Measurements from ENCODE around the gene FOSL2. TPM values are rescaled to one million over a fixed set of nuclear protein-coding genes. Genes with fewer than 3 reads are reported as not detected.

FOSL2 gene
- total RNA-seq, 2 donors from 2014 or later, result 27.5 to 33.9 TPM

- no peak overlapping the region for H3K27ac ChIP-seq
- DNase-seq (peak; percentile 44 to 79 (median 66)), ATAC-seq (no peak)
- no peak for TF ChIP-seq POLR2A (IDR thresholded peaks at IDR 0.05)
- H3K27me3 ChIP-seq, result no peaks in the 10 kb centered on the region
- H3K36me3 ChIP-seq (replicated peaks in 1 of 2; ENCODE audit: insufficient read depth in 1 of 2, low read depth in 2 of 2), result no peaks in the 10 kb centered on the region
- 42% methylated on average over 8 of the region's 8 CpGs for WGBS, 2 donors
- peaks cover 37% of the 10 kb centered on the region for H3K4me1 ChIP-seq
- H3K9me3 ChIP-seq, result no peaks in the 10 kb centered on the region
- no peak overlapping the region for H3K4me3 ChIP-seq
- intact Hi-C loops (cut with DNase I), result no loop called here
Measured at GRCh38 chr2:28345619-28346018, 47.0 kb upstream of the FOSL2 start.

DNA sequence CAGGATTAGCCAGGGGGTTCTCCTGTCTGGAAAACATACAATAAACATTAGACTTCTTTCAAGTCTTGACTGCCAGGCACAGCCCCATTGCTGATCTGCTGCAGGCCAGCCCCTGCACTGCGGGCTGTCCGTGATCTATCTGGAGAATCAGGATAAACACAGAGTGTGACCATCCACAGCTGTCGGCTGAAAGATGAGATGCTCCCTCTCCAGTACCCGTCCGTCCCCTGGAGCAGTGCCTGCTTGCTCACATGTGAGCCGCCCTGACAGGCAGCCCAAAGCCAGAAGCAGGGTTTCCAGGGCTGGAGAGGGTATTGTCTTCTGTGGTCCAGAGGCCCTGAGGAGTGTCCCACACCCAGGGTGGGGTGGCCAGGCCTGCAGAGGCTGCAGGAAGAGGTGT lies 46.1 kb upstream of the FOSL2 start:
- DNase-seq (no peak), ATAC-seq (no peak)
- TF ChIP-seq CTCF (IDR thresholded peaks at IDR 0.05), result no peak
- no peaks in the 10 kb centered on the region for H3K36me3 ChIP-seq (replicated peaks in 1 of 2; ENCODE audit: insufficient read depth in 1 of 2, low read depth in 2 of 2)
- 71 to 94% methylated on average over 5 to 6 of the region's 6 CpGs for WGBS, 2 donors
- peaks cover 27% of the 10 kb centered on the region for H3K4me1 ChIP-seq
- no peaks in the 10 kb centered on the region for H3K27me3 ChIP-seq
- H3K9me3 ChIP-seq, result no peaks in the 10 kb centered on the region
- no peak overlapping the region for H3K27ac ChIP-seq
- H3K4me3 ChIP-seq, result no peak overlapping the region
- intact Hi-C loops (cut with DNase I), result no loop called here

DNA sequence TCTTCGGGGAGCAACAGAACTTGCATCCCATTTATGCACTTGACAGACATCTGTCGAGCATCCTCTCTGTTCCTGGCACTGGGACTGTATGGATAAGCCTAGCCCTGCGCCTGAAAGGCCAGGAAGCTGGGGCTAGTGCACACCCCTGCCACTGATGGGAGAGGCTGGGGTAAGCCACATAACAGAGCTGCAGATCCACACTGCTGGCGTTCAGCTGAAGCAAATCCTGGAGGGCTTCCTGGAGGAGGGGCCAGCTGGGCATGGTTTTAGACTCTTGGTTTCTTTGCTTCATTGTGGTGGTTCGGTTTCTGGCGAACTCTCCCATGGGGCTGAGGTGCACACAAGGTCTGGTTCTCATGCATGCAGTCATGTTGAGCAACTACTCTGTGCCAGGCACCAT lies 45.5 kb upstream of the FOSL2 start:
- Histone ChIP-seq H3K4me3 (no peak overlapping the region), H3K27me3 (no peaks in the 10 kb centered on the region), H3K9me3 (no peaks in the 10 kb centered on the region), H3K4me1 (peaks cover 21% of the 10 kb centered on the region), H3K27ac (no peak overlapping the region), H3K36me3 (replicated peaks in 1 of 2; ENCODE audit: insufficient read depth in 1 of 2, low read depth in 2 of 2) (no peaks in the 10 kb centered on the region)
- DNase-seq, result no peak
- WGBS, 2 donors, result 91 to 100% methylated on average over 3 to 6 of the region's 6 CpGs
- intact Hi-C loops (cut with DNase I), result no loop called here
- ATAC-seq, result no peak
- no peak for TF ChIP-seq POLR2A (IDR thresholded peaks at IDR 0.05)
- TF ChIP-seq CTCF (IDR thresholded peaks at IDR 0.05), result no peak

- TF ChIP-seq POLR2A (IDR thresholded peaks at IDR 0.05) (no peak), CTCF (IDR thresholded peaks at IDR 0.05) (no peak)
- ATAC-seq (no peak), DNase-seq (no peak)
- H3K27ac ChIP-seq, result no peak overlapping the region
- H3K4me1 ChIP-seq, result peaks cover 17% of the 10 kb centered on the region
- intact Hi-C loops (cut with DNase I), result no loop called here
- no peaks in the 10 kb centered on the region for H3K27me3 ChIP-seq
- no peaks in the 10 kb centered on the region for H3K9me3 ChIP-seq
- WGBS, 2 donors, result 84 to 87% methylated on average over 3 to 9 of the region's 9 CpGs
- H3K4me3 ChIP-seq, result no peak overlapping the region
- no peaks in the 10 kb centered on the region for H3K36me3 ChIP-seq (replicated peaks in 1 of 2; ENCODE audit: insufficient read depth in 1 of 2, low read depth in 2 of 2)
Measured at GRCh38 chr2:28347596-28347995, 45.1 kb upstream of the FOSL2 start.

GRCh38 chr2:28348149-28348567 lies 44.5 kb upstream of the FOSL2 start:
- 72 to 84% methylated on average over 9 to 10 of the region's 10 CpGs for WGBS, 2 donors
- TF ChIP-seq CTCF (IDR thresholded peaks at IDR 0.05) (no peak), POLR2A (IDR thresholded peaks at IDR 0.05) (no peak)
- no peaks in the 10 kb centered on the region for H3K36me3 ChIP-seq (replicated peaks in 1 of 2; ENCODE audit: insufficient read depth in 1 of 2, low read depth in 2 of 2)
- intact Hi-C loops (cut with DNase I), result no loop called here
- no peaks in the 10 kb centered on the region for H3K9me3 ChIP-seq
- H3K4me3 ChIP-seq, result no peak overlapping the region
- no peak overlapping the region for H3K27ac ChIP-seq
- ATAC-seq (no peak), DNase-seq (no peak)
- H3K4me1 ChIP-seq, result peaks cover 12% of the 10 kb centered on the region
- no peaks in the 10 kb centered on the region for H3K27me3 ChIP-seq
